H1 (cell line): ENCODE measurements around the gene PLCB1. TPM values are rescaled to one million over a fixed set of nuclear protein-coding genes. Genes with fewer than 3 reads are reported as not detected.

Experiments used
- CTCF ChIA-PET: fragments of 300-600 bp; sonication (Branson Sonifier 250); formaldehyde crosslinking; loops from one replicate; lab custom pipeline; 2021; ENCODE audit not compliant: partially characterized antibody; lab: Charles Lee
- POLR2A ChIA-PET: fragments of 300-600 bp; sonication (Branson Sonifier 250); formaldehyde crosslinking; loops from one replicate; lab custom pipeline; 2021; ENCODE audit warnings: inconsistent platforms; ENCODE audit not compliant: partially characterized antibody; lab: Charles Lee
- DNase-seq, 2 experiments: peaks; one replicate each; pipeline versions ENCODE4 v3.0.0 to v3.0.0-alpha.2; 2010 to 2022; ENCODE audit warnings: low spot score in 2 of 2, low read depth in 1 of 2, mixed read lengths in 1 of 2
- FAIRE-seq: peaks from 2 replicates; lab custom pipeline; 2011; peaks lifted over from hg19 to GRCh38; lab: Jason Lieb, UNC
- H2AFZ ChIP-seq: 2 replicates; pipeline ENCODE4 v1.8.1; 2012; ENCODE audit warnings: low read length, inconsistent platforms
- H2AK5ac ChIP-seq: 2 replicates; pipeline ENCODE4 v1.6.1; 2013; ENCODE audit warnings: low read depth, low read length
- H2BK120ac ChIP-seq: replicated peaks from 2 replicates; pipeline ENCODE3; 2013; ENCODE audit warnings: low read depth, low read length, inconsistent platforms
- H2BK12ac ChIP-seq: 2 replicates; pipeline ENCODE4 v1.6.1; 2013; ENCODE audit warnings: low read depth, low read length
- H2BK15ac ChIP-seq: 2 replicates; pipeline ENCODE4 v1.6.1; 2013; ENCODE audit warnings: low read length
- H2BK20ac ChIP-seq: 2 replicates; pipeline ENCODE4 v1.6.1; 2013; ENCODE audit warnings: low read length
- H2BK5ac ChIP-seq: 2 replicates; pipeline ENCODE4 v1.6.1; 2013; ENCODE audit warnings: low read depth, low read length
- H3K14ac ChIP-seq: 2 replicates; pipeline ENCODE4 v1.6.1; 2013; ENCODE audit warnings: inconsistent platforms; ENCODE audit not compliant: insufficient read length
- H3K18ac ChIP-seq: 2 replicates; pipeline ENCODE4 v1.6.1; 2013; ENCODE audit warnings: low read length; ENCODE audit errors: extremely low read depth
- H3K23ac ChIP-seq: 2 replicates; pipeline ENCODE4 v1.6.1; 2013; ENCODE audit warnings: inconsistent platforms; ENCODE audit not compliant: insufficient read length
- H3K23me2 ChIP-seq: 2 replicates; pipeline ENCODE4 v1.6.1; 2013; ENCODE audit warnings: low read depth, low read length
- H3K27ac ChIP-seq: 2 replicates; pipeline ENCODE4 v1.6.1; 2011; ENCODE audit warnings: low read depth, low read length, inconsistent platforms
- H3K27me3 ChIP-seq, 4 experiments: replicated peaks in 1 of 4; 1 replicate in 1 of 4; 2 replicates in 3 of 4; pipeline versions ENCODE4 v1.6.1 to v1.8.1; 2011 to 2013; ENCODE audit warnings: low read length in 3 of 4, mild to moderate bottlenecking in 3 of 4, inconsistent platforms in 2 of 4, mixed read lengths in 2 of 4, moderate library complexity in 1 of 4; ENCODE audit not compliant: control insufficient read depth in 3 of 4, insufficient read depth in 3 of 4; ENCODE audit errors: extremely low read depth in 1 of 4
- H3K36me3 ChIP-seq, 4 experiments: 2 replicates each; pipeline versions ENCODE4 v1.6.1 to v1.8.1; 2011 to 2013; ENCODE audit warnings: mild to moderate bottlenecking in 4 of 4, low read length in 3 of 4, moderate library complexity in 2 of 4, control low read depth in 1 of 4, inconsistent platforms in 1 of 4; ENCODE audit not compliant: insufficient read depth in 4 of 4, control insufficient read depth in 2 of 4
- H3K4ac ChIP-seq: replicated peaks from 2 replicates; pipeline ENCODE3; 2013; ENCODE audit warnings: low read length, low read depth, mixed read lengths, inconsistent platforms; ENCODE audit not compliant: insufficient read length
- H3K4me1 ChIP-seq, 4 experiments: replicated peaks in 1 of 4; 1 replicate in 1 of 4; 2 replicates in 3 of 4; pipeline versions ENCODE4 v1.6.1 to v1.8.1; 2011 to 2013; ENCODE audit warnings: low read length in 3 of 4, inconsistent platforms in 2 of 4, mixed read lengths in 1 of 4; ENCODE audit not compliant: insufficient read depth in 4 of 4, control insufficient read depth in 3 of 4
- H3K4me2 ChIP-seq, 2 experiments: 2 replicates each; pipeline versions ENCODE4 v1.6.1 to v1.8.1; 2011 to 2013; ENCODE audit warnings: low read depth in 2 of 2, low read length in 2 of 2, control low read depth in 1 of 2, inconsistent platforms in 1 of 2, mild to moderate bottlenecking in 1 of 2; ENCODE audit not compliant: insufficient read depth in 1 of 2
- H3K4me3 ChIP-seq, 4 experiments: fragments of 200-600, 300-600 bp in 1 of 4; sonication (generic), shearing (Covaris generic), sonication (Bioruptor Twin) in 1 of 4; 2 replicates each; pipeline versions ENCODE4 v1.5.1 to v1.8.1; 2011 to 2016; ENCODE audit warnings: low read length in 4 of 4, low read depth in 3 of 4, control low read depth in 2 of 4, inconsistent platforms in 2 of 4, mild to moderate bottlenecking in 2 of 4, mixed read lengths in 1 of 4, moderate library complexity in 1 of 4; ENCODE audit not compliant: insufficient read depth in 2 of 4; ENCODE audit errors: extremely low read depth in 1 of 4
- H3K56ac ChIP-seq: replicated peaks from 2 replicates; pipeline ENCODE3; 2013; ENCODE audit warnings: low read depth, mild to moderate bottlenecking, mixed read lengths, low read length, inconsistent platforms; ENCODE audit not compliant: insufficient read length
- H3K79me1 ChIP-seq: 2 replicates; pipeline ENCODE4 v1.6.1; 2013; ENCODE audit warnings: low read depth, low read length, control low read depth
- H3K79me2 ChIP-seq, 2 experiments: 2 replicates each; pipeline versions ENCODE4 v1.6.1 to v1.8.1; 2012 to 2013; ENCODE audit warnings: low read length in 2 of 2, mild to moderate bottlenecking in 2 of 2, inconsistent platforms in 1 of 2; ENCODE audit not compliant: insufficient read depth in 2 of 2, control insufficient read depth in 1 of 2
- H3K9ac ChIP-seq, 4 experiments: replicated peaks in 1 of 4; 1 replicate in 1 of 4; 2 replicates in 3 of 4; pipeline versions ENCODE4 v1.6.1 to v1.8.1; 2011 to 2013; ENCODE audit warnings: low read depth in 3 of 4, low read length in 3 of 4, control low read depth in 2 of 4, mild to moderate bottlenecking in 2 of 4, moderate library complexity in 2 of 4, inconsistent platforms in 1 of 4; ENCODE audit errors: extremely low read depth in 1 of 4
- H3K9me3 ChIP-seq, 2 experiments: 2 replicates each; pipeline versions ENCODE4 v1.6.1 to v1.8.1; 2012 to 2013; ENCODE audit warnings: mild to moderate bottlenecking in 2 of 2, moderate library complexity in 2 of 2, control low read depth in 1 of 2, inconsistent platforms in 1 of 2, low read depth in 1 of 2, low read length in 1 of 2, mixed read lengths in 1 of 2; ENCODE audit not compliant: insufficient read depth in 2 of 2
- H4K20me1 ChIP-seq, 2 experiments: replicated peaks in 1 of 2; 2 replicates each; pipeline versions ENCODE3 to v1.8.1; 2011 to 2013; ENCODE audit warnings: inconsistent platforms in 2 of 2, low read length in 2 of 2, mild to moderate bottlenecking in 1 of 2; ENCODE audit not compliant: insufficient read depth in 2 of 2, control insufficient read depth in 1 of 2
- H4K5ac ChIP-seq: 2 replicates; pipeline ENCODE4 v1.6.1; 2013; ENCODE audit warnings: low read length, low read depth, mixed read lengths, inconsistent platforms; ENCODE audit not compliant: insufficient read length
- H4K8ac ChIP-seq: 2 replicates; pipeline ENCODE4 v1.8.0; 2013; ENCODE audit warnings: mild to moderate bottlenecking, moderate library complexity, low read length, inconsistent platforms; ENCODE audit not compliant: insufficient read depth; ENCODE audit errors: extremely low read depth
- H4K91ac ChIP-seq: replicated peaks from 2 replicates; pipeline ENCODE3; 2013; ENCODE audit warnings: low read length, mixed read lengths, inconsistent platforms; ENCODE audit not compliant: insufficient read length
- CHD2 ChIP-seq: IDR thresholded peaks from 2 replicates; pipeline ENCODE4 v1.6.1; 2012; ENCODE audit warnings: low read length, improper control_type of control experiment
- CTCF ChIP-seq, 3 experiments: IDR thresholded peaks; 1 replicate in 2 of 3; 2 replicates in 1 of 3; pipeline versions ENCODE4 v1.5.1 to v1.6.1; 2011; ENCODE audit warnings: low read length in 3 of 3, mild to moderate bottlenecking in 3 of 3, inconsistent platforms in 2 of 3, low read depth in 1 of 3, moderate library complexity in 1 of 3; ENCODE audit not compliant: insufficient read depth in 1 of 3; ENCODE audit errors: control extremely low read depth in 1 of 3
- EGR1 ChIP-seq: IDR thresholded peaks from 2 replicates; pipeline ENCODE4 v1.6.1; 2011; ENCODE audit warnings: low read depth, low read length, borderline replicate concordance
- PHF8 ChIP-seq: fragments of 200-600 bp; sonication (generic); conservative IDR thresholded peaks from 2 replicates; pipeline ENCODE4 v1.7.1; 2012; ENCODE audit warnings: low read depth, mild to moderate bottlenecking, inconsistent platforms, low read length, moderate library complexity
- POLR2A ChIP-seq, 2 experiments: IDR thresholded peaks; 1 replicate in 1 of 2; 2 replicates in 1 of 2; pipeline ENCODE4 v1.6.1; 2011; ENCODE audit warnings: low read depth in 2 of 2, low read length in 2 of 2, mild to moderate bottlenecking in 2 of 2; ENCODE audit errors: control extremely low read depth in 1 of 2
- ZNF274 ChIP-seq: IDR thresholded peaks from 2 replicates; pipeline ENCODE4 v1.7.0; 2012; ENCODE audit warnings: low read length, borderline replicate concordance; ENCODE audit errors: extremely low read depth
- WGBS, 2 experiments: shearing (Covaris generic) in 1 of 2; methylation state at CpG; one replicate each; pipeline versions ENCODE4 v1.1.6 to v1.1.7; 2013 to 2015; ENCODE audit warnings: low lambda C conversion rate in 2 of 2, mixed read lengths in 2 of 2, inconsistent platforms in 1 of 2, low coverage in 1 of 2, missing lambda C conversion rate in 1 of 2; ENCODE audit not compliant: insufficient replicate concordance in 2 of 2, insufficient coverage in 1 of 2, insufficient read length in 1 of 2; ENCODE audit errors: extremely low coverage in 1 of 2, missing lambda C conversion rate in 1 of 2; 5-methylcytosine and 5-hydroxymethylcytosine counted together
- polyA plus RNA-seq, 7 experiments: library from polyadenylated mRNA; depleted of rRNA in 3 of 7; stranded (reverse) in 5 of 7; unstranded in 2 of 7; fragments of >200 nt in 5 of 7; fragments of 200-250 nt in 2 of 7; gene quantifications; 1 replicate in 5 of 7; 2 replicates in 1 of 7; 4 replicates in 1 of 7; pipeline versions ENCODE4 v1.2.1 to v1.2.3, GENCODE V29; 2011 to 2013; ENCODE audit warnings: missing spikeins in 2 of 7, mixed read lengths in 2 of 7
- total RNA-seq: library from RNA; stranded (reverse); fragmentation: NEBNext Ultra II Directional; extraction: Animal tissue kit (Norgen Biotek cat#: 25700); gene quantifications from 2 replicates; pipeline ENCODE4 v1.2.1, GENCODE V29; 2021

Gene PLCB1
- total and polyA plus RNA-seq, 2 of the 8 experiments (the other 6 are each of a cell fraction or from before 2014, with no cell fraction given): 2.6 to 9.1 TPM

- Histone ChIP-seq H3K27ac (no peak overlapping the region), H3K14ac (no peak overlapping the region), H2BK120ac (no peak overlapping the region), H3K27me3 (no peaks in the 10 kb centered on the region), H3K9me3 (no peaks in the 10 kb centered on the region), H4K8ac (no peak overlapping the region), H4K91ac (no peak overlapping the region), H3K23me2 (no peaks in the 10 kb centered on the region), H3K79me1 (no peaks in the 10 kb centered on the region), H3K36me3 (no peaks in the 10 kb centered on the region), H3K56ac (no peak overlapping the region), H4K20me1 (no peaks in the 10 kb centered on the region), H4K5ac (no peak overlapping the region), H2BK20ac (no peak overlapping the region), H2AK5ac (no peak overlapping the region), H3K23ac (no peak overlapping the region), H3K4ac (no peak overlapping the region), H2BK12ac (no peak overlapping the region), H3K4me1 (peaks cover 0 to 6% (median 0%) of the 10 kb centered on the region in 4 experiments; a peak in 2 of 7 replicates), H2BK15ac (no peak overlapping the region), H2AFZ (no peak overlapping the region), H3K9ac (no peak overlapping the region), H2BK5ac (no peak overlapping the region), H3K4me2 (no peak overlapping the region), H3K79me2 (no peaks in the 10 kb centered on the region), H3K18ac (no peak overlapping the region), H3K4me3 (no peak overlapping the region)
- TF ChIP-seq ZNF274: no peak
- no peak for TF ChIP-seq EGR1
- TF ChIP-seq PHF8: no peak
- TF ChIP-seq CTCF (IDR thresholded peaks at IDR 0.05; ENCODE audit: control extremely low read depth in 1 of 3, insufficient read depth in 1 of 3, low read depth in 1 of 3, low read length in 3 of 3): no peak
- TF ChIP-seq CHD2: no peak
- TF ChIP-seq POLR2A (IDR thresholded peaks at IDR 0.05; ENCODE audit: control extremely low read depth in 1 of 2, low read depth in 2 of 2, low read length in 2 of 2): no peak
- FAIRE-seq (no peak), DNase-seq (no peak)
- 91% methylated on average over 3 of the region's 3 CpGs; no CpG with 5 or more reads in 1 of the 2 experiments for WGBS, 2 experiments
- CTCF ChIA-PET: no interaction called here
- POLR2A ChIA-PET: no interaction called here
Measured at GRCh38 chr20:8932192-8933165, 800.4 kb downstream of the PLCB1 start.
